GM21528 (cell line): ENCODE measurements around the gene CTSC.
"Not testable (repeated sequence)": the region's sequence is repeated elsewhere in the genome, so short reads cannot be mapped to it uniquely, and the experiment has no call there.

Source experiments
- ATAC-seq: cut with Tn5 transposase; IDR thresholded peaks from one replicate; pipeline ENCODE4 v1.9.1; 2021; ENCODE audit warnings: mild to moderate bottlenecking, moderate library complexity; ENCODE audit not compliant: unreplicated experiment, low FRiP score

Gene CTSC

DNA sequence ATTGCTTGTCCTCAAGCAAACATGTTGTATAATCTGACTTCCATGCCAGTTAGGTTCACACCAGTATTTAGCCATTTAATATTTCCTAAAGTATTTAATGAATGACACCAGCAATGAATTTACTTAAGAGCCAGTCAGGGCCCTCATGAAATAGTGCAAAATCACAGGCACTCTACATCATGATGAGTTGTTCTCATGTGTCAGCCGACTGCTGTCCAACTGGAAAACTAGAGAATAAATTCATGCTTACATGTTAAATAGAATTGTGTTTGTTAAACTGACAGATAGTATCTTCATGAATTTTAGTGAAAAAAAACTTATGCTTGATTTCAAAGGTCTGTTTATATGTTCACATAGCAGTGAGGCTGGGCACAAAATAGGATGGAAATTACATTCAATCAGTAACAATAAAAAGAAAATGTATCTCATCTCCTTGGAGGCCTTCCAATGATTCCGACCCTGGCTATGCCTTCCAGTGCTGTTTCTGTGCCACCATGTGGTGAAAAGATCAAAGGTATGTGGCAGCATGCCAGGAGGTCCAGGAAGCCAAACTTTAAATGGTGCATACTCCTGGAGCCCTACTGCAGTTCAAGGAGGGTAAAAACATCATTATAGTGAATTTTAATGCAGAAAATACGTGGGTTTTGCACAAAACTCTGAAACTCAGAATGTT is 45.2 kb downstream of the CTSC start:
- no peak for ATAC-seq

DNA sequence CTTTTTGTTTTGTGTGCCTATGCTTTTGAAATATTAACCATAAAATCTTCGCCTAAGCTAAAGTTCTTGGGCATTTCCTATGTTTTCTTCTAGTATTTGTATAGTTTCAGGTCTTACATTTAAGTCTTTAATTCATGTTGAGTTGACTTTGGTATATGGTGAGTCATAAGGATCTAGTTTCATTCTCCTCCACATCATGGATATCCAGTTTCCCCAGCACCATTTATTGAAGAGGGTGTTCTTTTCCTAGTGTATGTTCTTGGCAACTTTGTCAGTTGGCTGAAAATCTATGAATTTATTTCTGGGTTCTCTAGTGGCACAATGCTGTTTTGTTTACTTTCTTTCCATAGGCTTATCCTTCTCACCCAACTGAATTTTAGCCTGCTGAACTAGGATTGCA is 49.0 kb downstream of the CTSC start:
- ATAC-seq, result no peak

DNA sequence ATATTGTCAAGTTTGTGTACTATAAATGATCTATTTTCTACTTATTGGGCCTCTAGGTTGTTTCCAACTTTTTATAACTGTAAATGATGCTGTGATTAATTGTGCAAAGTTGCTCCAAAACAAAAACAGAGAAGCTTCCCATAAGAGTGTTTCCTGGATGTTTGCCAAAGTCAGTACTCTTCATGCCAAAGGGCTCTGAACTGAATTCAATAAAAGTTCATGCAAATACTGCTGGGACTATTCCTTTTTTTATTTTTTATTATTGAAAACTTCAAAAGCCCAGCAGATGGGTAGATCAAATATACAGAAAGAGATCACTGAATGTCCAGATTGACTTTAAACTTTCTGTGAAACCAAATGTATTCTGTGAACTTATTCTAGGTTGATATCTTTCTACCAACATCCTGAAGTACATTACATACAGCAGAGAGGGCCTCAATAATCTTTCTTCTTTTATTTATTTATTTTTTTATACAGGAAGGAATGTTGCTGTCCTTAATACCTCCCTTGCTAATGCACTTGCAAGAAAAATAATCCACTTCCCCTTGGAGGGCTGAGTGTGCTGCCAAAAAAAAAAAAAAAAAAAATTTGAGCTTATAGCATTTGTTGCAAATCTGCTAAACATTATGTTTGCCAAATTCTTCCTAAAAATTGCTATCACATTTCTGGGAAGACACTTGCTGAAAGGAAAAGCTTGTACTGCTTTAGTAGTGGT is 53.0 kb downstream of the CTSC start:
- no peak for ATAC-seq

DNA sequence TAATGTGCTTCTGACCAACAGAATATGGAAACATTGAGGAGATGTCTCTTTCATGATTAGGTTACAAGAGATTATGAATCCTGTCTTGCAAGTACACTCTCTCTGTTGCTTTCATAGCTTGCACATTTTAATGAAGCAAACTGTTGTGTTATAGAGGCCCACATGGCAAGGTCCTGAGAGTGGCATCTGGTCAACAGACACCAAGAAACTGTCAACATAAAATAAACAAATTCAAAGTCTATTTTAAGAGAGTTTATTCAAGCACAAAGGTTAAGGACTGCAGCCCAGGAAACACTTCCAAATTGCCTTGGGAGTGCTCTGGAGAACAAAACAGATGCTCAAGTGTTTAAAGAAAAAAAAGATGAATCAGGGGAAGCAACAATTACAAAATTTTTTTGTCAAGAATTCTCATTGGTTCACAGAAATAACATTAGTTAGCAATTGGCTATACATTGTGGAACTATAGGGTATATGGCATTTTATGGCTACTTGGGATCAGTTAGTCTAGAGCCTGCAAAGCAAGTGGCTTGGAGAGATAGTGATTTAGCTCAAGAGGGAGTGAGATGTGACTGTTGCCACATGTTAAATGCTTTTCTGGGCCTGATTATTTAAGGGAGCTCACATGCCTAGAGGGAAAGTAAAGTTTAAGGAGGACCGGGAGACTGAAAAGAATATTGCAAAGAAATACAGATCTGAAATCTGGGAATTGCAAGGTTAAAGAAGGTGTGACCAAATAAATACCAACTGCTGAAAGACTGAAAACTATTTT is 54.6 kb downstream of the CTSC start:
- ATAC-seq, result no peak

DNA sequence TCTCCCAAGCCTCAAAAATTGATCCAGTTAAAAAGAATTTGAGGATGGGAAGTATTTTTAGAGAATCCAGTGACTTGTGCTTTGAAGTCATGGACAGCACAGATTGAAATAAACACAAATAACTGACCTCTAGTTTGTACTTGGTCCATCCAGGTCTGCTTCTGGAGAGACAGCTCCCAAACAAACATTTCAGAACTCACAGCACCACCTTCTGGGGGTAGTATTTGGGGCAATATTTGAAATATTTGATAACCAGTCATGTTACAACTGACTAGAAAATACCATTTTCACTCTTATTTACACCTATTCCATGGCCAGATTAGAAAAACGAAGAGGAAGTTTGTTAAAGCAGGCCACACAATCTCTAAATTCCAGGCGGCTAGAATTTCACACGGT is 56.2 kb downstream of the CTSC start:
- ATAC-seq, result no peak

DNA sequence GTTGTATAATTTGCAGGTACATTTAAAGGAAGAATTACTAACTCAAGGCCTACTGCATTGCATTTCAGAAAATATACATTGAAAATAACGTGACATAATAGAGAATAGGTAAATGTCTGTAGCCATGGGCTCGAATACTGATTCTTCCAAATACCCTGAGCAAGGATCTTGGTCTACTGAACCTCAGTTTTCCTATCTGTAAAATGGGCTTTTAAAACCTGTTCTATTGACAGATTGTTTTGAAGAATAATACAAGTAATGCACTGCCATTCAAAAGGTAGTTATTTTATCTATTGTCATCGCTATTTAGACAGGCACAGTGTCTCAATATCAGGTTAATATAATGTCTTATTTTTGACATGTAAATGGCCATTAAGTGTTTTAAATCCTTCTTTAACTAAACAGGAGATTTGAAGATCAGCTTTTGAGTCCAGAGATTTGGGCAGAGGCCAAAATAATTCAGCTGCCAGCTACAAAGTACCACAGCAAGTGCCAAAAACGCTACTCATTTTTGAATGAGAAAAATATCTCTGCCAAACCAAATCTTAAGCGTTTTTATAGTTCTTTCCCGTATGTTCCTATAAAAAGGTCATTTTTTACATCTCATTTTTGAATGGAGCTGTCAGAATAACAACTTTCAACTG is 56.7 kb downstream of the CTSC start:
- no peak for ATAC-seq

DNA sequence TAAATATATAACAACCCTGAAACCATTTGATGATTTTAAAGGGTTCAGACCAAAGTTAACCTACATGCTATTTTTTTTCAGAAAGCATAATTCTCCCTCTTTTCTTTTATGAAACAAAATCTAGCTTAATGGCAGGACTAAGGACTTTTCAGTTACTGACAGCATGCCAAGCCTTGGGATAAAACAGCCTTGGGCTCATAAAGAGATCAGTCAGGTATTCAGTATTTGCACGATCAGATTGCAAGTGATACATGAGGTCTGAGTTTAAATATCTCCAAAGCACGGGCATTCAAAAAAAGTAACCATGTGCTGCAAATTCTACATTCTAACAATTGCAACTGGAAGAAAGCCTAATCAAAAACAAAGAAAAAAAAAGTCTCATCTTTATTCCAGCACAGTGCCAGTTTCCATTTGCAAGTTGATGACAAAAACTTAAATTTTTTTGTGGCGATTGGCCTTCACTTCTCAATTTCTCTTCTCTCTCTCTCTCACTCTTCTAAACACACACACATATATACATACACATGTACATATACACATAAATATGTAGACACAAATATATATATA is 60.1 kb downstream of the CTSC start:
- ATAC-seq, result no peak

DNA sequence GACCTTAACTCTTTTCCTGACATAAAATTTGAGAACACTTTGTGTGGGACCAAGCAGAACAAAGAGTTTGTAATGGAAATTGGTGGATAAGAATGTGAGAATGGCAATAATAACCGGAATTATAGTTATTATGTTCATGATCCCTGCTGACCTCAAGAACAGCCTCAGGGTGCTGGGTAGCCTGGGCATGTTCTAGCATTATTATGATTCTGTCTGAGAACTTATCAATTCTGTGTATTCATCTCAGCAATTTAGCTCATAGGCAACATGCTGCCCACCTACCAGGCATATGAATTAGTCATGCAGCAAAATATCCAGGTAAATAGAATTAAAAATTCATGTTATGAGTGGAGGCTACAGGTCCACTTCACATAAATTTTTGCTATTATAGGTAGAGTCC is 61.9 kb downstream of the CTSC start:
- no peak for ATAC-seq

DNA sequence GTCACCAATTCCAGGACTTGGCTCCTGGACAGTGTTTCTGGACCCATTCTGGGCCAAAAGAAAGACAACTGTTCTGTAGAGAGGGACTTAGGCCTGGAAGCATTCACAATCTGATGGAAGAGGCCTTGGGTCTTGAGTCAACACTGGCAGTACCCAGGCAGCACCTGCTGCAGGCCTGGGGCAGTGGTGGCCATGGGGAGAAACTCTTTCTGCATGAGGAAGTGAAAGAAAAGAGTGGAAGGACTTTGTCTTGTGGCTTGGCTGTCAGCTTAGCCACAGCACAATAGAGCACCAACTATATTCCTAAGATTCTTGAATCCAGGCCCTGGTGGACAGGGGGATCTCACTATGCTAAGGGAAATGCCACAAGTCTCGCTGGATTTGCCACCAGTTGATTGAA is 70.6 kb downstream of the CTSC start:
- ATAC-seq, result no peak

DNA sequence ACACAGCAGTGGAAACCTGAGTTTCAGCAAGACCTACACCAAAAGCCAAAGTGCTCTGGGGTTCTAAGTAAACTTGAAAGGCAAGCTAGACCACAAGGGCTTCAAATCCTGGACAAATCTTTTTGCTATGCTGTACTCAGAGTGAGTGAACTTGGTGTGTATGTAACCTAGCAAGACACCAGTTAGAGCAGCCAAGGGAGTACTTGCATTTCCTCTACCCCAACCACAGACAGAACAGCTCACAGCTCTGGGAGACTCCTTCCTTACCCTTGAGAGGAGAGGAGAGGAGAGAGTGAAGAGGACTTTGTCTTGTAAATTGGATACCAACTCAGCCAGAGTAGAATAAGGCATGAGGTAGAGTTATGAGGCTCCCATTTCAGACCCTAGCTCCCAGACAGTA is 71.4 kb downstream of the CTSC start:
- no peak for ATAC-seq

DNA sequence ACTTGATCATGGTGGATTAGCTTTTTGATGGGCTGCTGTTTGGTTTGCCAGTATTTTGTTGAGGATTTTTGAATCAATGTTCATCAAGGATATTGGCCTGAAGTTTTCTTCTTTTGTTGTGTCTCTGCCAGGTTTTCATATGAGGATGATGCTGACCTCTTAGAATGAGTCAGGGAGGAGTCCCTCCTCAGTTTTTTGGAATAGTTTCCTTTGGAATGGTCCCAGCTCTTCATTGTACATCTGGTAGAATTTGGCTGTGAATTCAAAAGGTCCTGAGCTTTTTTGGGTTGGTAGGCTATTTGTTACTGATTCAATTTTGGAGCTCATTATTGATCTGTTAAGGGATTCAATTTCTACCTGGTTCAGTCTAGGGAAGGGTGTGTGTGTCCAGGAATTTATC is 78.1 kb downstream of the CTSC start:
- ATAC-seq, result no peak

DNA sequence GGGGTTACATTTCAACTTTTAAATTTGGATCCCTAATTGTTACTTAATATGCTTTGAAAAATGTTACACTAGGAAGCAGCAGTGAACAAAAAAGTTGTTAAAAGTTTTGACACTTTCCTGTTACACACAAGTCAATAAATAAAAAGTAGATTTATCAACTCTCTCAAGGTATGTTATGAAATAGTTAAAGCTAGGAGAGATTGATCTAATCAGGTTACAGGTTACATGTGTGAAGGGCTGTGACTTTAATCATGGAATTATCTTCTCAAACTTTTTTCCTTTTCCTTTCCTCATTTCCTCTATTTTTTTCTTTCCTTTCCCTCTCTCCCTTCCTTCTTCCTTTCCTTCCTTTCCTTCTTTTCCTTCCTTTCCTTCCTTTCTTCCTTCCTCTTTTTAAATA is 85.3 kb downstream of the CTSC start:
- ATAC-seq, result no peak

DNA sequence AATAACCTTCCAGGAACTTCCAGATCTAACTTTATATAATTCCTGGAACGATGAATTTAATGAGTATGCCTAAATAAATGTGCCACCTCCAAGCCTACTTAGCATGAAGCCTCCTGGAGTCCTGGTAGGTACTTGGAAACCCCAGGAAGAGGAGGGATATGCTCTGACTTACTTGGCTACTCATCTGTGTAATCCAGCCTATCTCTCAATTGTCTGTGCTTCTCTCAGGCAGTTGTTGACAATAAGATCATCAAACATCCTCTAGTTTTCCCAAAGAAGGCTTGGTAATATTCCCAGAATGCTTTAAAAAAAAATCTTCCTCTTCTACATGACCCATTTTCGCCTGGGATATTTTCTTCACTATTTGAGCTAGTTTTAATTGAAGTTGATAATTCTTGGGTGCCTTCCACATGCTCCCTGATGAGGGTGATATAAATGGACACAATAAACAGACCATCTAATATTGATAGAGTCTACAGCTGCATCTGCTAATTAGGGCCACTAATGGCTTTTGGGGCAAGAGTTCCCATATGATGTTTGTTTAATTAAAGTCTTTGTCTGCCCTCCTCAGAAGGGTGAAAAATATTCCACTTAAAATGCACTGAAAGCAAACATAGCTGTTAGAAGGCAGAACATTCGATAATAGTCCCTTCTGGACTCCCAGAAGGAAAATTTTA is 86.8 kb downstream of the CTSC start:
- no peak for ATAC-seq

DNA sequence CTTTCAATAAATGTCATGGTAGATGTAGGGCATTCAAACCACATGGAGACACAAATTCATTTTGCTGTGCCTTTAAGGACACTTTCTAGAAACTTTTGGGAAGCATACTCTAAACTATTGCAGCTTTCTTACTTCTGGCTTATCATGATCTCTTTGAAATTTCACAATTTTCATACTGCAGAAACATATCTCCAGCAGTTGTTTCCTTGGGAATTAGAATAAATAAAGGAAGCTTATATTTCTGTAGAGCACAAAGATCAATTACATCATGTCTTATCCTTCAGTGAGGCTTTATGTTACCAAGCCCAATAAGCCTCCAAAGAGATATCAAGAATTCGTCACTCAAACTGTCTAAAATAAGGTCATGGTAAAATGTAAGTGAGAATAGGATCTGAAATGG is 87.8 kb downstream of the CTSC start:
- ATAC-seq, result no peak

DNA sequence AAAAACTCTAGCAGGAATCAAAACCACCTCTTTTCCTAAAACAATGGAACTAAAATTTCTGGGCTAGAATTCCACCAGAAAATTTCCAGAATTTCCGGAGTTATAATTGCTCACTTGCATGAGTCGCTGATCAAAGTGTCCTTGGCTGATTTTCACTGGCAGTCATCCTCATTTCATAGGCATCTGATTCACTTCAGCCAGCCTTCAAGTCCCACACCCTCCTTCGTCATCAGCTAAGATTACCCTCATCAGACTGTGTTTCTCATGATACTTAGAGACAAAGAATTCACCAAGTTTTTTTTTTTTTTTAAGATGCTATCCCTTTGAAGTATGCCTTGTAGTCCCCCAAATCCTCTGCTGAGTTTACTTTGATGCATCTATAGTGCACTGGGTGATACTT is 90.8 kb downstream of the CTSC start:
- ATAC-seq, result no peak

DNA sequence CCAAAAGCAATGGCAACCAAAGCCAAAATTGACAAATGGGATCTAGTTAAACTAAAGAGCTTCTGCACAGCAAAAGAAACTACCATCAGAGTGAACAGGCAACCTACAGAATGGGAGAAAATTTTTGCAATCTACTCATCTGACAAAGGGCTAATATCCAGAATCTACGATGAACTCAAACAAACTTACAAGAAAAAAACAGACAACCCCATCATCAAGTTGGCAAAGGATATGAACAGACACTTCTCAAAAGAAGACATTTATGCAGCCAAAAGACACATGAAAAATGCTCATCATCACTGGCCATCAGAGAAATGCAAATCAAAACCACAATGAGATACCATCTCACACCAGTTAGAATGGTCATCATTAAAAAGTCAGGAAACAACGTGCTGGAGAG is 92.0 kb downstream of the CTSC start:
- not testable (repeated sequence) for ATAC-seq
